Skeletal muscle satellite cell (primary cell): ENCODE results near the gene GABPA.
"Not testable (repeated sequence)": the region's sequence is repeated elsewhere in the genome, so short reads cannot be mapped to it uniquely, and the experiment has no call there.

Experiments
- H3K27me3 ChIP-seq: 2 replicates; pipeline ENCODE4 v1.7.0; 2013; ENCODE audit warnings: low read length; ENCODE audit not compliant: control insufficient read depth, insufficient read depth
- H3K36me3 ChIP-seq: 2 replicates; pipeline ENCODE4 v1.7.0; 2013; ENCODE audit warnings: mild to moderate bottlenecking, control low read depth, low read length; ENCODE audit not compliant: insufficient read depth
- H3K4me1 ChIP-seq: 2 replicates; pipeline ENCODE4 v1.7.0; 2013; ENCODE audit warnings: low read length; ENCODE audit not compliant: control insufficient read depth, insufficient read depth
- H3K4me2 ChIP-seq: 2 replicates; pipeline ENCODE4 v1.7.0; 2013; ENCODE audit warnings: mild to moderate bottlenecking, low read length
- H3K4me3 ChIP-seq: 2 replicates; pipeline ENCODE4 v1.7.0; 2013; ENCODE audit warnings: low read length
- H3K9ac ChIP-seq: 2 replicates; pipeline ENCODE4 v1.7.0; 2013; ENCODE audit warnings: mild to moderate bottlenecking, low read depth, low read length, moderate library complexity
- H3K9me3 ChIP-seq: replicated peaks from 2 replicates; pipeline ENCODE4 v1.7.0; 2013; ENCODE audit warnings: mild to moderate bottlenecking, control low read depth, low read length

The GABPA gene

GRCh38 chr21:25750085-25750484, 15.3 kb downstream of the GABPA start:
- H3K9me3 ChIP-seq, result no peaks in the 10 kb centered on the region
- peaks cover 37% of the 10 kb centered on the region for H3K36me3 ChIP-seq
- no peaks in the 10 kb centered on the region for H3K4me1 ChIP-seq
- no peaks in the 10 kb centered on the region for H3K27me3 ChIP-seq
- H3K4me2 ChIP-seq, result no peak overlapping the region
- no peak overlapping the region for H3K4me3 ChIP-seq
- no peak overlapping the region for H3K9ac ChIP-seq

GRCh38 chr21:25752416-25752815, 17.6 kb downstream of the GABPA start:
- no peak overlapping the region for H3K4me2 ChIP-seq
- peaks cover 28% of the 10 kb centered on the region for H3K36me3 ChIP-seq
- H3K9ac ChIP-seq, result no peak overlapping the region

GRCh38 chr21:25756190-25756932, 21.6 kb downstream of the GABPA start:
- H3K4me3 ChIP-seq, result no peak overlapping the region
- H3K36me3 ChIP-seq, result peaks cover 25% of the 10 kb centered on the region
- no peaks in the 10 kb centered on the region for H3K4me1 ChIP-seq
- H3K27me3 ChIP-seq, result no peaks in the 10 kb centered on the region
- H3K9me3 ChIP-seq, result no peaks in the 10 kb centered on the region
- no peak overlapping the region for H3K9ac ChIP-seq
- no peak overlapping the region for H3K4me2 ChIP-seq

More at GRCh38 chr21:25752416-25752815, 17.6 kb downstream of the GABPA start:
- H3K9me3 ChIP-seq, result no peaks in the 10 kb centered on the region
- H3K4me3 ChIP-seq, result no peak overlapping the region
- H3K27me3 ChIP-seq, result no peaks in the 10 kb centered on the region
- no peaks in the 10 kb centered on the region for H3K4me1 ChIP-seq

GRCh38 chr21:25757531-25757930, 22.8 kb downstream of the GABPA start:
- H3K4me3 ChIP-seq, result no peak overlapping the region
- H3K9ac ChIP-seq, result no peak overlapping the region
- no peaks in the 10 kb centered on the region for H3K4me1 ChIP-seq
- no peak overlapping the region for H3K4me2 ChIP-seq
- H3K36me3 ChIP-seq, result peaks cover 19% of the 10 kb centered on the region
- no peaks in the 10 kb centered on the region for H3K9me3 ChIP-seq
- no peaks in the 10 kb centered on the region for H3K27me3 ChIP-seq

GRCh38 chr21:25759573-25759972, 24.8 kb downstream of the GABPA start:
- H3K9ac ChIP-seq, result no peak overlapping the region
- H3K9me3 ChIP-seq, result no peaks in the 10 kb centered on the region
- H3K27me3 ChIP-seq, result no peaks in the 10 kb centered on the region
- H3K4me2 ChIP-seq, result no peak overlapping the region
- no peak overlapping the region for H3K4me3 ChIP-seq
- H3K36me3 ChIP-seq, result peaks cover 26% of the 10 kb centered on the region
- no peaks in the 10 kb centered on the region for H3K4me1 ChIP-seq

- no peak overlapping the region for H3K9ac ChIP-seq
- no peak overlapping the region for H3K4me2 ChIP-seq
- no peaks in the 10 kb centered on the region for H3K27me3 ChIP-seq
- no peaks in the 10 kb centered on the region for H3K4me1 ChIP-seq
- H3K4me3 ChIP-seq, result no peak overlapping the region
- H3K36me3 ChIP-seq, result peaks cover 30% of the 10 kb centered on the region
- no peaks in the 10 kb centered on the region for H3K9me3 ChIP-seq
These were observed 25.3 kb downstream of the GABPA start for GRCh38 chr21:25760061-25760460.

GRCh38 chr21:25760677-25761076, 25.9 kb downstream of the GABPA start:
- no peak overlapping the region for H3K9ac ChIP-seq
- H3K27me3 ChIP-seq, result no peaks in the 10 kb centered on the region
- no peak overlapping the region for H3K4me3 ChIP-seq
- no peaks in the 10 kb centered on the region for H3K4me1 ChIP-seq
- H3K4me2 ChIP-seq, result no peak overlapping the region
- H3K36me3 ChIP-seq, result peaks cover 36% of the 10 kb centered on the region
- no peaks in the 10 kb centered on the region for H3K9me3 ChIP-seq

- no peaks in the 10 kb centered on the region for H3K4me1 ChIP-seq
- peaks cover 31% of the 10 kb centered on the region for H3K36me3 ChIP-seq
- H3K27me3 ChIP-seq, result no peaks in the 10 kb centered on the region
- no peaks in the 10 kb centered on the region for H3K9me3 ChIP-seq
- H3K9ac ChIP-seq, result no peak overlapping the region
- H3K4me3 ChIP-seq, result no peak overlapping the region
- no peak overlapping the region for H3K4me2 ChIP-seq
These were observed 29.3 kb downstream of the GABPA start for GRCh38 chr21:25764065-25764464.

GRCh38 chr21:25767921-25768320, 33.1 kb downstream of the GABPA start:
- Histone ChIP-seq H3K4me3 (no peak overlapping the region), H3K27me3 (no peaks in the 10 kb centered on the region), H3K4me2 (no peak overlapping the region), H3K9ac (no peak overlapping the region), H3K9me3 (no peaks in the 10 kb centered on the region), H3K36me3 (peaks cover 19% of the 10 kb centered on the region), H3K4me1 (no peaks in the 10 kb centered on the region)

GRCh38 chr21:25772686-25773085, 37.9 kb downstream of the GABPA start:
- no peaks in the 10 kb centered on the region for H3K9me3 ChIP-seq
- H3K27me3 ChIP-seq, result no peaks in the 10 kb centered on the region
- H3K4me3 ChIP-seq, result no peak overlapping the region
- H3K4me1 ChIP-seq, result no peaks in the 10 kb centered on the region
- H3K9ac ChIP-seq, result no peak overlapping the region
- no peaks in the 10 kb centered on the region for H3K36me3 ChIP-seq
- no peak overlapping the region for H3K4me2 ChIP-seq

- Histone ChIP-seq H3K9ac (no peak overlapping the region), H3K27me3 (no peaks in the 10 kb centered on the region), H3K4me3 (no peak overlapping the region), H3K4me2 (no peak overlapping the region), H3K9me3 (no peaks in the 10 kb centered on the region), H3K4me1 (no peaks in the 10 kb centered on the region), H3K36me3 (no peaks in the 10 kb centered on the region)
These were observed 41.7 kb downstream of the GABPA start for GRCh38 chr21:25776440-25776839.

- H3K4me1 ChIP-seq, H3K4me2 ChIP-seq, H3K9me3 ChIP-seq, H3K36me3 ChIP-seq, H3K27me3 ChIP-seq, H3K4me3 ChIP-seq, H3K9ac ChIP-seq: not testable (repeated sequence)
These were observed 43.5 kb downstream of the GABPA start for GRCh38 chr21:25778126-25778875.
